ENCODE data around the gene F10. TPM values are rescaled to one million over a fixed set of nuclear protein-coding genes. Genes with fewer than 3 reads are reported as not detected.

F10 gene
- total RNA-seq, 1 experiment from 2014 or later: 0.18 TPM

- no peak for DNase-seq (ENCODE audit: low read depth, low spot score)
- CTCF ChIA-PET: no interaction called here
- ATAC-seq: no peak
- H3K27ac ChIP-seq (ENCODE audit: low read length): no peak overlapping the region
- no peak overlapping the region for H3K4me3 ChIP-seq (ENCODE audit: low read depth in 2 of 2, low read length in 2 of 2)
- H3K36me3 ChIP-seq (ENCODE audit: control insufficient read depth, insufficient read depth, low read length): no peaks in the 10 kb centered on the region
- in situ Hi-C loops (cut with HindIII; ENCODE audit: low pct_unique_long_range_greater_than_20kb, low sequenced_read_pairs): no loop called here
- POLR2A ChIA-PET: no interaction called here
- no TSS peak for BruUV-seq (replicated peaks)
- no peak for TF ChIP-seq TCF7L2 (IDR thresholded peaks at IDR 0.05; ENCODE audit: low read depth, low read length)
- H3K9me3 ChIP-seq (ENCODE audit: control insufficient read depth, insufficient read depth, low read depth, low read length): no peaks in the 10 kb centered on the region
- H3K4me1 ChIP-seq (ENCODE audit: control insufficient read depth, insufficient read depth, low read length): no peaks in the 10 kb centered on the region
- H3K27me3 ChIP-seq (ENCODE audit: control insufficient read depth, insufficient read depth, low read length): no peaks in the 10 kb centered on the region
- intact Hi-C loops (cut with micrococcal nuclease; ENCODE audit: unreplicated experiment): no loop called here
Observed at GRCh38 chr13:113114511-113115362, 7.9 kb upstream of the F10 start.

GRCh38 chr13:113115363-113116205 lies 7.0 kb upstream of the F10 start:
- TF ChIP-seq TCF7L2 (IDR thresholded peaks at IDR 0.05; ENCODE audit: low read depth, low read length): no peak
- TF ChIP-seq POLR2AphosphoS5 (IDR thresholded peaks at IDR 0.05; ENCODE audit: low read depth, low read length): no peak
- no peak for TF ChIP-seq CTCF (IDR thresholded peaks at IDR 0.05)
- no peak for TF ChIP-seq REST (IDR thresholded peaks at IDR 0.05; ENCODE audit: insufficient read depth in 1 of 2, low read depth in 2 of 2, low read length in 1 of 2)
- no peak for TF ChIP-seq SIN3A (IDR thresholded peaks at IDR 0.05; ENCODE audit: borderline replicate concordance, insufficient read depth, low read depth, low read length)
- POLR2A ChIA-PET: no interaction called here
- ATAC-seq: no peak
- CTCF ChIA-PET: no interaction called here
- Histone ChIP-seq H3K27me3 (ENCODE audit: control insufficient read depth, insufficient read depth, low read length) (no peaks in the 10 kb centered on the region), H3K9me3 (ENCODE audit: control insufficient read depth, insufficient read depth, low read depth, low read length) (no peaks in the 10 kb centered on the region), H3K4me1 (ENCODE audit: control insufficient read depth, insufficient read depth, low read length) (no peaks in the 10 kb centered on the region), H3K36me3 (ENCODE audit: control insufficient read depth, insufficient read depth, low read length) (no peaks in the 10 kb centered on the region), H3K4me3 (ENCODE audit: low read depth in 2 of 2, low read length in 2 of 2) (no peak overlapping the region), H3K27ac (ENCODE audit: low read length) (no peak overlapping the region)
- no peak for DNase-seq (ENCODE audit: low read depth, low spot score)
- intact Hi-C loops (cut with micrococcal nuclease; ENCODE audit: unreplicated experiment): no loop called here
- BruUV-seq (replicated peaks): no TSS peak
- in situ Hi-C loops (cut with HindIII; ENCODE audit: low pct_unique_long_range_greater_than_20kb, low sequenced_read_pairs): no loop called here

Data from Panc1 (cell line).